HFFc6 (cell line): ENCODE data around the gene SWAP70. TPM values are rescaled to one million over a fixed set of nuclear protein-coding genes. Genes with fewer than 3 reads are reported as not detected.

Source experiments
- DNase-seq: peaks from one replicate; pipeline ENCODE4 v3.0.0-alpha.2; 2018
- H3K27ac Mint-ChIP-seq: 2 replicates; pipeline ENCODE4 v1.8.0; 2020; ENCODE audit warnings: mild to moderate bottlenecking, mixed read lengths
- H3K27me3 Mint-ChIP-seq: 2 replicates; pipeline ENCODE4 v1.8.0; 2021; ENCODE audit warnings: mild to moderate bottlenecking, moderate library complexity, mixed read lengths; ENCODE audit not compliant: insufficient read depth
- H3K36me3 Mint-ChIP-seq: 2 replicates; pipeline ENCODE4 v1.8.0; 2021; ENCODE audit warnings: low read depth, mixed read lengths
- H3K4me1 Mint-ChIP-seq: 2 replicates; pipeline ENCODE4 v1.8.0; 2020; ENCODE audit warnings: low read depth, mixed read lengths
- H3K4me3 Mint-ChIP-seq: 2 replicates; pipeline ENCODE4 v1.8.0; 2020; ENCODE audit warnings: mild to moderate bottlenecking, moderate library complexity, mixed read lengths
- H3K9me3 Mint-ChIP-seq: 2 replicates; pipeline ENCODE4 v1.8.0; 2020; ENCODE audit warnings: mild to moderate bottlenecking, mixed read lengths
- CTCF ChIP-seq: fragments of 200-600 bp; sonication (generic); IDR thresholded peaks from 2 replicates; pipeline ENCODE4 v1.5.0; 2021; ENCODE audit warnings: antibody characterized with exemption, mild to moderate bottlenecking
- total RNA-seq, 6 experiments: library from RNA; stranded (reverse); fragmentation: NEBNext Ultra II Directional; extraction: Animal tissue kit (Norgen Biotek cat#: 25700); gene quantifications; 2 replicates in 1 of 6; 3 replicates in 5 of 6; pipeline ENCODE4 v1.2.3, GENCODE V29; 2021

SWAP70 gene
- total RNA-seq, 6 experiments from 2014 or later: 32.0 to 44.6 (median 37.0) TPM

- no peak overlapping the region for H3K4me3 Mint-ChIP-seq
- TF ChIP-seq CTCF: no peak
- no peak for DNase-seq
- peaks cover 86% of the 10 kb centered on the region for H3K4me1 Mint-ChIP-seq
- no peaks in the 10 kb centered on the region; the same call in 1 of the 2 replicates for H3K27me3 Mint-ChIP-seq
- no peaks in the 10 kb centered on the region for H3K9me3 Mint-ChIP-seq
- peak overlapping the region; percentile 28; the same call in 1 of the 2 replicates for H3K27ac Mint-ChIP-seq
- H3K36me3 Mint-ChIP-seq: peaks cover 32% of the 10 kb centered on the region
These were observed 97.6 kb downstream of the SWAP70 start for GRCh38 chr11:9761441-9761945.

GRCh38 chr11:9762531-9762930 lies 98.7 kb downstream of the SWAP70 start:
- Mint-ChIP-seq H3K27ac (no peak overlapping the region; the same call in 1 of the 2 replicates), H3K4me3 (no peak overlapping the region), H3K9me3 (no peaks in the 10 kb centered on the region), H3K27me3 (no peaks in the 10 kb centered on the region; the same call in 1 of the 2 replicates), H3K4me1 (peaks cover 84% of the 10 kb centered on the region), H3K36me3 (peaks cover 39% of the 10 kb centered on the region)
- no peak for TF ChIP-seq CTCF
- no peak for DNase-seq

- no peak for DNase-seq
- Mint-ChIP-seq H3K4me1 (peaks cover 80% of the 10 kb centered on the region), H3K4me3 (no peak overlapping the region), H3K27me3 (no peaks in the 10 kb centered on the region; the same call in 1 of the 2 replicates), H3K27ac (no peak overlapping the region), H3K36me3 (peaks cover 39% of the 10 kb centered on the region), H3K9me3 (no peaks in the 10 kb centered on the region)
- TF ChIP-seq CTCF: no peak
These were observed 99.4 kb downstream of the SWAP70 start for GRCh38 chr11:9763301-9763700.

DNA sequence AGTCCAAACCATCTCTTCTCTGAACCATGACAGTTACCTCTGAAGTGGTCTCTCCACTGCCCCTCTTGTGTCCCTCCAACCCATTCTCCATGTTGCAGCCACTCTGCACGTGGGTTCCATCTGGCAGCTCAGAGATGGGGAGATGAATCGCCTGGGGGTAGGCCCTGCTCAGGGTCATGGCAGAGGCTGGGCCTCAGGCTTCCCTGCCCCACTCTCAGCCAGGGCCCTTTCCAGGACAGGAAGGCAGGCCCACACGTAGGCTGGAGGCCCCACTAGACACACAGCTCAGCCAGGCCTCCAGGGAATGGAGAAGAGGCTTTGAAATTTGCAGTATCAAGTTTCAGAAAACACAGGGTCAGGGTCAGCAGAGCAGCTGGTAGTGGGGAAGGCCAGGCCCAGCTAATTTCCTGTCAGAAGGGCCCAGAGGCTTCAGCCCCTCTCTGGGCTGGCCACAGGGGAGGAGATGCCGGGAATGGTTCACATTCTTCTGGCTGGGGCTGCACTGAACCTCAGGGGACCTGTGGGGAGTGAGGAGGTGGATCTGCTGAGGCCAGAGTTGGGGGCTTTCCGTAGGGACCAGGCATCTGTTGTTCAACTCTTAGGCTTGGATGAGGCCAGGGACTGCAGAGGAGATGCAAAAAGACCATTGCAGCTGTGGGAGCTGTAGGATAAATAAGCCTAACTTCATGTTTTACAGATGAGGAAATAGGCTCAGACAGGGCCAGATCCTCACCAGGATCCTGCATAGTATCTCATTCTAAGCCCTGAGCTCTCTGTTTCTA lies 101.6 kb downstream of the SWAP70 start:
- peaks cover 49% of the 10 kb centered on the region for H3K36me3 Mint-ChIP-seq
- peaks cover 71% of the 10 kb centered on the region for H3K4me1 Mint-ChIP-seq
- H3K27me3 Mint-ChIP-seq: no peaks in the 10 kb centered on the region; the same call in 1 of the 2 replicates
- DNase-seq: peak; percentile 37
- peak overlapping the region; percentile 92 for H3K27ac Mint-ChIP-seq
- no peaks in the 10 kb centered on the region for H3K9me3 Mint-ChIP-seq
- TF ChIP-seq CTCF: no peak
- H3K4me3 Mint-ChIP-seq: peak overlapping the region; percentile 67

GRCh38 chr11:9769621-9770020 lies 105.7 kb downstream of the SWAP70 start:
- H3K9me3 Mint-ChIP-seq: no peaks in the 10 kb centered on the region
- H3K4me1 Mint-ChIP-seq: peaks cover 60% of the 10 kb centered on the region
- TF ChIP-seq CTCF: no peak

More at GRCh38 chr11:9769621-9770020, 105.7 kb downstream of the SWAP70 start:
- no peak for DNase-seq
- Mint-ChIP-seq H3K27me3 (no peaks in the 10 kb centered on the region; the same call in 1 of the 2 replicates), H3K27ac (no peak overlapping the region), H3K4me3 (no peak overlapping the region), H3K36me3 (peaks cover 35% of the 10 kb centered on the region)
